ENCODE data around the gene OPCML.

GRCh38 chr11:133118563-133119268 is 413.6 kb downstream of the OPCML start:
- TF ChIP-seq, protein P1, sequence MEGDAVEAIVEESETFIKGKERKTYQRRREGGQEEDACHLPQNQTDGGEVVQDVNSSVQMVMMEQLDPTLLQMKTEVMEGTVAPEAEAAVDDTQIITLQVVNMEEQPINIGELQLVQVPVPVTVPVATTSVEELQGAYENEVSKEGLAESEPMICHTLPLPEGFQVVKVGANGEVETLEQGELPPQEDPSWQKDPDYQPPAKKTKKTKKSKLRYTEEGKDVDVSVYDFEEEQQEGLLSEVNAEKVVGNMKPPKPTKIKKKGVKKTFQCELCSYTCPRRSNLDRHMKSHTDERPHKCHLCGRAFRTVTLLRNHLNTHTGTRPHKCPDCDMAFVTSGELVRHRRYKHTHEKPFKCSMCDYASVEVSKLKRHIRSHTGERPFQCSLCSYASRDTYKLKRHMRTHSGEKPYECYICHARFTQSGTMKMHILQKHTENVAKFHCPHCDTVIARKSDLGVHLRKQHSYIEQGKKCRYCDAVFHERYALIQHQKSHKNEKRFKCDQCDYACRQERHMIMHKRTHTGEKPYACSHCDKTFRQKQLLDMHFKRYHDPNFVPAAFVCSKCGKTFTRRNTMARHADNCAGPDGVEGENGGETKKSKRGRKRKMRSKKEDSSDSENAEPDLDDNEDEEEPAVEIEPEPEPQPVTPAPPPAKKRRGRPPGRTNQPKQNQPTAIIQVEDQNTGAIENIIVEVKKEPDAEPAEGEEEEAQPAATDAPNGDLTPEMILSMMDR (IDR thresholded peaks at IDR 0.05), result no peak
- no peak for TF ChIP-seq EZH2 (IDR thresholded peaks at IDR 0.05; ENCODE audit: borderline replicate concordance, insufficient read depth, low read depth, low read length, poor library complexity, severe bottlenecking)
